Activated CD4-positive, alpha-beta T cell treated with anti-CD3 and anti-CD28 coated beads, Interleukin-2, amount 10 ng/mL, durations not matched to agents 24 days and 14 days (primary cell): ENCODE data around the gene CENPE. TPM values are rescaled to one million over a fixed set of nuclear protein-coding genes. Genes with fewer than 3 reads are reported as not detected.

Source experiments
- DNase-seq: peaks from one replicate; pipeline ENCODE4 v3.0.0; 2022
- H3K27ac Mint-ChIP-seq: one replicate; pipeline ENCODE4 v1.8.0; 2022; ENCODE audit warnings: mild to moderate bottlenecking, mixed read lengths
- H3K27me3 Mint-ChIP-seq: one replicate; pipeline ENCODE4 v1.8.0; 2022; ENCODE audit warnings: mixed read lengths
- H3K36me3 Mint-ChIP-seq: one replicate; pipeline ENCODE4 v1.8.0; 2022; ENCODE audit warnings: low read depth, mild to moderate bottlenecking, mixed read lengths
- H3K4me1 Mint-ChIP-seq: one replicate; pipeline ENCODE4 v1.8.0; 2021; ENCODE audit warnings: mixed read lengths
- H3K4me3 Mint-ChIP-seq: one replicate; pipeline ENCODE4 v1.8.0; 2022; ENCODE audit warnings: mild to moderate bottlenecking, moderate library complexity, mixed read lengths
- H3K9me3 Mint-ChIP-seq: one replicate; pipeline ENCODE4 v1.8.0; 2021; ENCODE audit warnings: mixed read lengths
- intact Hi-C: fragments of 100-400 bp; cut with micrococcal nuclease; formaldehyde crosslinking; loops from one replicate; pipeline ENCODE4 v1.15.1; 2023
- total RNA-seq: library from RNA; stranded (reverse); gene quantifications from 2 replicates; pipeline ENCODE4 v1.2.3, GENCODE V29; 2022

The CENPE gene
- total RNA-seq, 1 donor from 2014 or later, result 24.6 TPM

DNA sequence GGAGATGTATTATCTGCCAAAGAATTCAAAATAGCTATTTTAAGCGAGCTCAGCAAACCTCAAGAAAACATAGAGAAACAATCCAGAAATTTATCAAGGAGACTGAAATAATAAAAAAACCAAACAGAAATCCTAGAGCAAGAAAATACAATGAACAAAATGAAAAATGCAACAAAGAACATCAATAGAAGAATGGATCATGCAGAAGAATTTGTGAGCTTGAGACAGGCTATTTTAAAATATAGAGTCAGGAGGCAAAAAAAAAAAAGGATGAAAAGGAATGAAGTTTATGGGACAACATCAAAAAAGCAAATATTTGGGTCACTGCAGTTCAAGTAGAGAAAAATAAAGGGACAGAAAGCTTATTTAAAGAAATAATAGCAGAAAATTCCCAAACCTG lies 29.1 kb downstream of the CENPE start:
- H3K4me3 Mint-ChIP-seq, result no peak overlapping the region
- DNase-seq, result no peak
- intact Hi-C loops, result no loop called here
- H3K4me1 Mint-ChIP-seq, result peaks cover 12% of the 10 kb centered on the region
- H3K27ac Mint-ChIP-seq, result no peak overlapping the region
- H3K27me3 Mint-ChIP-seq, result no peaks in the 10 kb centered on the region
- peaks cover 75% of the 10 kb centered on the region for H3K36me3 Mint-ChIP-seq
- H3K9me3 Mint-ChIP-seq, result peaks cover 32% of the 10 kb centered on the region

DNA sequence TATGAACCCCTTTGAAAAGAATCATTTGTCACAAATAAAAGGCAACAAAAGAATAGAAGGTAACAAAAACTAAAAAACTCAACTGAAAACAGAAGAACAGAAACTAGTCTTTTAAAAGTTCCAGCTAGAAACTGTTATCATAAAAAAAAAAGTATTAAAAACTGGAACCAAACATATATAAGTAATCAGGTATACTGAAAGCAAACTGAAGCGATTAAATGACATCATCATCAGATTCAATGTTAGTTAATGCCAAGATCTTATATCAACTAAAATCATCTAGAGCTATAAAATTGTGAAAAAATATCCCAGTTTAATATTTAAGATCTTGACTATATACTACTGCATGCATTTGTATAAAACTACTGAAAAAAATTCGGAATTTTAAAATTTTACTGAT lies 36.0 kb downstream of the CENPE start:
- no peak overlapping the region for H3K27ac Mint-ChIP-seq
- DNase-seq, result no peak
- intact Hi-C loops, result no loop called here
- H3K36me3 Mint-ChIP-seq, result peaks cover 37% of the 10 kb centered on the region
- H3K4me1 Mint-ChIP-seq, result peaks cover 4% of the 10 kb centered on the region
- H3K27me3 Mint-ChIP-seq, result no peaks in the 10 kb centered on the region
- no peaks in the 10 kb centered on the region for H3K9me3 Mint-ChIP-seq
- H3K4me3 Mint-ChIP-seq, result no peak overlapping the region

- H3K27me3 Mint-ChIP-seq, result no peaks in the 10 kb centered on the region
- H3K9me3 Mint-ChIP-seq, result peaks cover 7% of the 10 kb centered on the region
- peak overlapping the region; percentile 56 for H3K27ac Mint-ChIP-seq
- H3K4me3 Mint-ChIP-seq, result peak overlapping the region; percentile 6
- no peak for DNase-seq
- peaks cover 48% of the 10 kb centered on the region for H3K36me3 Mint-ChIP-seq
- peaks cover 4% of the 10 kb centered on the region for H3K4me1 Mint-ChIP-seq
- intact Hi-C loops, result no loop called here
Measured at GRCh38 chr4:103158760-103159159, 39.4 kb downstream of the CENPE start.

DNA sequence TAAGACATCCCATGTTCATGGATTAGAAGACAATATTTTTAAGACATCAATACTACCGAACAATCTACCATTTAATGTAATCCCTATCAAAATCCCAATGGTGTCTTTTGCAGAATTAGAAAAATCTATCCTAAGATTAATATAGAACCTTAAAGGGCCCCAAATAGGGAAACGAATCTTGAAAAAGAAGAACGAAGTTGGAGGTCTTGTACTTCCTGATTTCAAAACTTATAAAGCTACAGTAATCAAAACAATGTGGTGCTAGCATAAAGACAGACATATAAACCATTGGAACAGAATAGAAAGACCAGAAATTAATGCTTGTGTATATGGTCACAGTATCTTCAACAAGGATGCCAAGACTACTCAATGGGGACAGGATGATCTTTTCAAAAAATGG lies 42.0 kb downstream of the CENPE start:
- intact Hi-C loops, result no loop called here
- H3K4me1 Mint-ChIP-seq, result peaks cover 4% of the 10 kb centered on the region

GRCh38 chr4:103152381-103152780 lies 45.8 kb downstream of the CENPE start:
- Mint-ChIP-seq H3K27me3 (no peaks in the 10 kb centered on the region), H3K9me3 (peaks cover 11% of the 10 kb centered on the region), H3K36me3 (peaks cover 66% of the 10 kb centered on the region), H3K4me1 (peaks cover 7% of the 10 kb centered on the region), H3K4me3 (no peak overlapping the region), H3K27ac (no peak overlapping the region)
- intact Hi-C loops, result no loop called here
- DNase-seq, result no peak

More for the DNA sequence above, 42.0 kb downstream of the CENPE start:
- Mint-ChIP-seq H3K27me3 (no peaks in the 10 kb centered on the region), H3K27ac (no peak overlapping the region), H3K9me3 (peaks cover 7% of the 10 kb centered on the region), H3K36me3 (peaks cover 49% of the 10 kb centered on the region), H3K4me3 (no peak overlapping the region)
- no peak for DNase-seq

- Mint-ChIP-seq H3K36me3 (peaks cover 63% of the 10 kb centered on the region), H3K4me1 (peaks cover 5% of the 10 kb centered on the region), H3K27me3 (no peaks in the 10 kb centered on the region), H3K4me3 (no peak overlapping the region), H3K27ac (no peak overlapping the region), H3K9me3 (peaks cover 4% of the 10 kb centered on the region)
- intact Hi-C loops, result no loop called here
- DNase-seq, result no peak
Measured at GRCh38 chr4:103150677-103151076, 47.5 kb downstream of the CENPE start.

GRCh38 chr4:103144926-103145325 lies 53.2 kb downstream of the CENPE start:
- H3K36me3 Mint-ChIP-seq, result peaks cover 72% of the 10 kb centered on the region
- intact Hi-C loops, result no loop called here
- H3K27ac Mint-ChIP-seq, result no peak overlapping the region
- H3K4me1 Mint-ChIP-seq, result peaks cover under 1% of the 10 kb centered on the region
- no peak overlapping the region for H3K4me3 Mint-ChIP-seq
- H3K9me3 Mint-ChIP-seq, result peaks cover 4% of the 10 kb centered on the region
- no peaks in the 10 kb centered on the region for H3K27me3 Mint-ChIP-seq
- no peak for DNase-seq

- Mint-ChIP-seq H3K4me3 (no peak overlapping the region), H3K27me3 (no peaks in the 10 kb centered on the region), H3K36me3 (peaks cover 58% of the 10 kb centered on the region), H3K27ac (no peak overlapping the region), H3K4me1 (peaks cover 8% of the 10 kb centered on the region), H3K9me3 (no peaks in the 10 kb centered on the region)
- no peak for DNase-seq
- intact Hi-C loops, result no loop called here
Measured at GRCh38 chr4:103137446-103137827, 60.7 kb downstream of the CENPE start.

DNA sequence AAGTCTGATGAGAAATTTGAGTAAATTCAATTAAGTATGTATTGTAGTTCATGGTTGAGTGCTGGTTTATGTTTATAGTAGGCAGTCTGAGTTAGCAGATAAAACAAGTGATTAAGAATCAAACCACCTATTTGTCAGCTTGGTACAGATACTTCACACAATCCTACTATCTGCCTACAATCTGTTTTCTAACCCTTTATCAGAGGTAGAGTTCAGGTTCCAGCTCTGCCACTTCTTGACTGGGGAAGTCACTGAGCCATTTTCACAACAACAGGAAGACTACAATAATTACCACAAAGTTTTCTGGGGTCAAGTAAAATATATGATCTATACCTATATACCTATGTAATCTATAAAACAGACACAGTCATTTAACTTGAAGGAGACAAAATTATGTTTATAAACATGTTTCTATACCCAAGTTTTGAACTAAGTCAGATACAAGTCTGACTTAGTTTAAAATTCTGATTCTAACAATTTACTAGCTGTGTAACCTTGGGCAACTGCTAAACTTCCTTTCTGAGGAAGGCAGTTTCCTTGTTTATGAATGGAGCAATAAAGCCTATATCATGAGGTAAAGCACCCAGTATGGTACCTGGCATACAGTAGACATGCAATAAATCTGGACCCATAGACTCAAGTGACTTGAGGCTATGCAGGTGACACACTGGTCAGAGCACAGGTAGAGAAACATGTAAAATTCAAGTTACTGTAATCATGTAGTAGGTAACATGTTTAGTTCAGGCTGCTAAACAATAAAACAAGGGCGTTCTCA lies 61.3 kb downstream of the CENPE start:
- no peak for DNase-seq
- no peak overlapping the region for H3K4me3 Mint-ChIP-seq
- peaks cover 8% of the 10 kb centered on the region for H3K4me1 Mint-ChIP-seq
- no peaks in the 10 kb centered on the region for H3K27me3 Mint-ChIP-seq
- peaks cover 57% of the 10 kb centered on the region for H3K36me3 Mint-ChIP-seq
- H3K9me3 Mint-ChIP-seq, result no peaks in the 10 kb centered on the region
- intact Hi-C loops, result no loop called here
- H3K27ac Mint-ChIP-seq, result no peak overlapping the region

DNA sequence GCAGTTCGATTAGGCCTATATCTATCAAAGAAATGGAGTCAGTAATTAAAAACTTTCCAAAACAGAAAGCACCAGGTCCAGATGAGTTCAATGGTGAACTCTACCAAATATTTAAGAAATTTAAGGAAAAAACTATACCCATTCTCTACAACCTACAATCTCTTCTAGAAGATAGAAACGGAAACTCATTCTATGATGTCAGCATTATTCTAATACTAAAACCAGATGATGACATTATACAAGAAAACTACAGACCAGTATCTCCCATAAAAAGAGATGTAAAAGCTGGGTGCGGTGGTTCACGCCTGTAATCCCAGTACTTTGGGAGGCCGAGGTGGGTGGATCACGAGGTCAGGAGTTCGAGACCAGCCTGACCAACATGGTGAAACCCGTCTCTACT lies 69.0 kb downstream of the CENPE start:
- no peak overlapping the region for H3K27ac Mint-ChIP-seq
- peaks cover 13% of the 10 kb centered on the region for H3K9me3 Mint-ChIP-seq
- H3K36me3 Mint-ChIP-seq, result peaks cover 74% of the 10 kb centered on the region
- intact Hi-C loops, result no loop called here
- no peak overlapping the region for H3K4me3 Mint-ChIP-seq
- DNase-seq, result no peak
- no peaks in the 10 kb centered on the region for H3K4me1 Mint-ChIP-seq
- no peaks in the 10 kb centered on the region for H3K27me3 Mint-ChIP-seq

DNA sequence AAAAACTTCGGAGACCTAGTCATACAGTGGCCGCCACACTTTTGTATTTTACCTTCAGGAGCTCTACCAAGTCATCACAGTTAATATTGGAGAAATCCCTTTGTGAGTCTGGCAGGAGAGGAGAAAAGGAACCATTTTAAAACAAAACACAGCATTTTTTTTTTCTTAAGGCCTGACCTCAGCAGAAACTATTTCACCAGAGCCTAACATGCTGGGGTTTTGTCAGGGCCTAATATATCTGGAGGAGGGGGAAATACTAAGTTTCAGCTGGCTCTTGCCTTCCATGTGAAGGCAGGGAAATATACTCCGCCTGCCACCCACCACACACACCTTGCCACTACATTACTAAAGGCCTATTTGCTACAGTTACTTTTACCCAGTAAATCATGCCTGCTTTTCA lies 72.0 kb downstream of the CENPE start:
- H3K9me3 Mint-ChIP-seq, result peaks cover 13% of the 10 kb centered on the region
- no peaks in the 10 kb centered on the region for H3K27me3 Mint-ChIP-seq
- H3K4me1 Mint-ChIP-seq, result no peaks in the 10 kb centered on the region
- DNase-seq, result no peak
- H3K4me3 Mint-ChIP-seq, result no peak overlapping the region
- intact Hi-C loops, result no loop called here
- no peak overlapping the region for H3K27ac Mint-ChIP-seq
- H3K36me3 Mint-ChIP-seq, result peaks cover 71% of the 10 kb centered on the region

DNA sequence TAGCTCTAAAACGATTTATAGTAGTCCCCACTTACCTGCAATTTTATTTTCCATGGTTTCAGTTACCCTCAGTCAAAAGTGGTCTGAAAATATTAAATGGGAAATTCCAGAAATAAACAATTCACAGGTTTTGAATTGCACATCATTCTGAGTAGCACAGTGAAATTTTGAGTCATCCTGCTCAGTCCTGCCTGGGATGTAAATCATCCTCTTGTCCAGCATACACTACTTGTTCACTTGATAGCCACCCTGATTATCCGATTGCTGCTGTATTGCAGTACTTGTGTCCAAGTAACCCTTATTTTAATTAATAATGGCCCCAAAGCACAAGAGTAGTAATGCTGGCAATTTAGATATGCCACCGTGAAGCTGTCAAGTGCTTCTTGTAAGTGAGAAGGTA lies 75.0 kb downstream of the CENPE start:
- Mint-ChIP-seq H3K36me3 (peaks cover 57% of the 10 kb centered on the region), H3K4me3 (no peak overlapping the region), H3K27ac (no peak overlapping the region), H3K27me3 (no peaks in the 10 kb centered on the region), H3K4me1 (no peaks in the 10 kb centered on the region), H3K9me3 (peaks cover 5% of the 10 kb centered on the region)
- DNase-seq, result peak; percentile 13
- intact Hi-C loops, result no loop called here

DNA sequence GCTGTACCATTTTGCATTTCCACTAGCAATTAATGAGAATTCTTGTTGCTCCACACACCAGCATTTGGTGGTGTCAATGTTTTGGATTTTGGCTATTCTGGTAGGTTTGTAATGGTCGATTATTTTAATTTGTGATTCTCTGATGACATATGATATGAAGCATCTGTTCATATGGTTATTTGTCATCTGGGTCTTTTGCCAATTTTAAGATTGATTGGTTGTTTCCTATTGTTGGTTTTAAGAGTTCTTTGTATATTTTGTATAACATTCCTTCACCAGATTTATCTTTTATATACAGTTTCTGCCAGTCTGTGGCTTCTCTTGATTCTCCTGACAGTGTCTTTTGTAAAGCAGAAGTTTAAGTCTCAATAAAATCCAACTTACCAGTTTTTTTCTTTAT lies 80.0 kb downstream of the CENPE start:
- Mint-ChIP-seq H3K27me3 (no peaks in the 10 kb centered on the region), H3K9me3 (no peaks in the 10 kb centered on the region), H3K27ac (no peak overlapping the region), H3K36me3 (peaks cover 27% of the 10 kb centered on the region), H3K4me1 (no peaks in the 10 kb centered on the region), H3K4me3 (no peak overlapping the region)
- intact Hi-C loops, result no loop called here
- no peak for DNase-seq

GRCh38 chr4:103111598-103111997 lies 86.5 kb downstream of the CENPE start:
- intact Hi-C loops, result no loop called here
- DNase-seq, result no peak
- H3K27ac Mint-ChIP-seq, result no peak overlapping the region
- peaks cover 31% of the 10 kb centered on the region for H3K36me3 Mint-ChIP-seq
- no peaks in the 10 kb centered on the region for H3K4me1 Mint-ChIP-seq
- H3K27me3 Mint-ChIP-seq, result no peaks in the 10 kb centered on the region
- no peaks in the 10 kb centered on the region for H3K9me3 Mint-ChIP-seq
- no peak overlapping the region for H3K4me3 Mint-ChIP-seq

DNA sequence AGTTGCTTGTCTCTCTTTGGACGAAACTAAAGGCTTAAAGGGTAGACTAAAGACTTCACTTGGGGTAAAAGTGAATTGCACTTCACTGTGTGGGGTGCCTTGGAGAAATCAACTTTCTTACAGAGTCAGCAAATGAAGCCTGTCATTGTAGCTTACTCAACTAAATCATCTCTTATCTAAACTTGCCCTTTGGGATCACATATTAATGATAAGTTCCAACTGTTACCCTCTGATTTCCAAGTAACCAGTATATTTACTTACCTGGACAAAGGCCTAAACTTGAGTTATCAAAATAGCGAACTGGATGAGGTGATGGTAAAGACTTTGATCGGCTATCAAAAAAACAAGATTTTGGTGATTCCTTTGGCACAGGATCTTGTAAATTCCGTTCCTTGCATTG lies 89.6 kb downstream of the CENPE start:
- Mint-ChIP-seq H3K4me1 (peaks cover 4% of the 10 kb centered on the region), H3K36me3 (peaks cover 35% of the 10 kb centered on the region), H3K9me3 (no peaks in the 10 kb centered on the region), H3K4me3 (no peak overlapping the region), H3K27ac (no peak overlapping the region), H3K27me3 (no peaks in the 10 kb centered on the region)
- intact Hi-C loops, result no loop called here
- DNase-seq, result no peak
